GM19463 (cell line): Measurements from ENCODE around the gene TLNRD1.
A peak's percentile ranks its signal among the peaks of the same experiment; 100 is the strongest.

Source experiments
- ATAC-seq: cut with Tn5 transposase; IDR thresholded peaks from one replicate; pipeline ENCODE4 v1.9.1; 2021; ENCODE audit warnings: mild to moderate bottlenecking, moderate library complexity; ENCODE audit not compliant: unreplicated experiment

TLNRD1 gene

DNA sequence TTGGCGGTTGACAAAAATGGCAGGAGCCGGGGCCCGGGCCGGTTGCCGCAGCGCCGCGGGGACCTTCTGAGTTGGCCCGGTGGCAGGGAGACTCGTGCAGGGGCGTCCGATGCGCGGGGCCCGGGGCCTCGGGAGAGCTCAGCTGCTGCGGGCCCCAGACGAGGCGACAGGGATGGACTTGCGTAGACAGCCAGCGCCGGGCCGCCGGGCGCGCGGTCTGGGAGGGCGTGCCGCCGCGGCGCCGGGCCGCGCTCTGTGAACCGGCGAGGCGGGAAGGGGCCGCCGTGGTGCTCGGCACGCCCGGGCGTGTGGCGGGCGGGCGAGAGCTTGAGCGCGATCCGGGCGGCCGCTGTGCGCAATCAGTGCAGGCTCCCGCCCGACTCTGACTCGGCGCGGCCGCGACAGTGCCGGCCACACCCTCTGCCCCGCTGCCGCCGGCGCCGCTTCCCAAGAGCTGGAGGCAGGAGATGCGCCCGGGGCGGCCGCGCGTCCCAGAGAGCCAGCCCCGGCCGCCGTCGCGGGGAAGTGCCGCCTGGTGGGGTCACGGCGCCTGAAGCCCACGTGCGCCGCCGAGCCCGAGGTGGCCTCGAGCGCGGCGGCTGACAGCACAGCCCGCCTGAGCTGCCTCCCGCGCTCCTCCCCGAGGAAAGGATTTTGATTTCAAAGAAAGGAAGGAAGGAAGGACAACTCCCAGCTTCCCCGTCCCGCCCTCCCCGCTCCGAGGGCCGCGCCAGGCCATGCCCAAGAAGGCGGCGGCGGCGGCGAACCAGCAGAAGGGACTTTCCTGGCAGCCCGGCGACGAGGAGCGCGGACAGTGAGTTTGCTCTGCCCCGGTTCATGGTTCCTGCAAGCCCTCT, 657 bp downstream of the TLNRD1 start:
- ATAC-seq = peak; percentile 31

DNA sequence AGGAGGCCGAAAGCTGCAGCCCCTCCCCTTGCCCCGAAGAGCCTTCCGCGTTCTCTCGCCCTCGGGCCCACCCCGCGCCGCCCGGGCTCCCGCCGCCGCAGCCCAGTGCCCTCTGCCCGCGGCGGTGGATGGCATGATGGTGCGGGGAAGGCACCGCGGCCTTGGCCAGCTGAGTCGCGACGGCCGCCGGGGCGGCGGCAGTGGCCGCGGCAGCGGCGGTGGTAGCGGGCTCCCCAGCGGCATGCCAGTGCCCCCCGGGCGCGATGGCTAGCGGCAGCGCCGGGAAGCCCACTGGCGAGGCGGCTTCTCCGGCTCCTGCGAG, 1.2 kb downstream of the TLNRD1 start:
- no peak for ATAC-seq

DNA sequence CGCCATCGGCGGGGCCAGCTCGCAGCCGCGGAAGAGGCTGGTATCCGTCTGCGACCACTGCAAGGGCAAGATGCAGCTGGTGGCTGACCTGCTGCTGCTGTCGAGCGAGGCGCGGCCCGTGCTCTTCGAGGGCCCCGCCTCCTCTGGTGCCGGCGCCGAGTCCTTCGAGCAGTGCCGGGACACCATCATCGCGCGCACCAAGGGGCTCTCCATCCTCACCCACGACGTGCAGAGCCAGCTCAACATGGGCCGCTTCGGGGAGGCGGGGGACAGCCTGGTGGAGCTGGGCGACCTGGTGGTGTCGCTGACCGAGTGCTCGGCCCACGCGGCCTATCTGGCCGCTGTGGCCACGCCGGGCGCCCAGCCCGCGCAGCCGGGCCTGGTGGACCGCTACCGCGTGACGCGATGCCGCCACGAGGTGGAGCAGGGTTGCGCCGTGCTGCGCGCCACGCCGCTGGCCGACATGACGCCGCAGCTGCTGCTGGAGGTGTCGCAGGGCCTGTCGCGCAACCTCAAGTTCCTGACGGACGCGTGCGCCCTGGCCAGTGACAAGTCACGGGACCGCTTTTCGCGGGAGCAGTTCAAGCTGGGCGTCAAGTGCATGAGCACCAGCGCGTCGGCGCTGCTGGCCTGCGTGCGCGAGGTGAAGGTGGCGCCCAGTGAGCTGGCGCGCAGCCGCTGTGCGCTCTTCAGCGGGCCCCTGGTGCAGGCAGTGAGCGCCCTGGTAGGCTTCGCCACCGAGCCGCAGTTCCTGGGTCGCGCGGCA, 1.8 kb downstream of the TLNRD1 start:
- ATAC-seq = no peak

DNA sequence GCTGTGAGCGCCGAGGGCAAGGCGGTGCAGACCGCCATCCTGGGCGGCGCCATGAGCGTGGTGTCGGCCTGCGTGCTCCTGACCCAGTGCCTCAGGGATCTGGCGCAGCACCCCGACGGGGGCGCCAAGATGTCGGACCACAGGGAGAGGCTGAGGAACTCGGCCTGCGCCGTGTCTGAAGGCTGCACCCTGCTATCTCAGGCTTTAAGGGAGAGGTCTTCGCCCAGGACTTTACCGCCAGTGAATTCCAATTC, 2.3 kb downstream of the TLNRD1 start:
- ATAC-seq = no peak

DNA sequence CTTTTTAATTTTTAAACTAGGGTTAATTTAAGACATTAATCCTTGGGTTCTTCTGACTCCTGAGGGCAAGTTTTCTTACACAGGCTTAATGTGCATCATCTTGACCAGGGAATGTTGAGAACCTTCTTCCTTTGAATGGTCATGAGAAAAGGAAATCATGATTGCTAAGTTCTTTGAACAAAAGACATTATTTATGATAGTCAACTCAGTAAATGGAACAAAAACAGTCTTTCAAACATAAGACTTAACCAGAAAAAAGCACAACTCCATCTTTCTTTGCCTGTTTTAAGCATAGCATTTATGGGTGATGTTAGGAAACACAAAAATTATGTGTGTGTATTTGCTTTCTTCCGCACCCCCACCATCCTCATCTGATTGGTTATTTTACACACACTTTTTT, 5.4 kb downstream of the TLNRD1 start:
- ATAC-seq = no peak

DNA sequence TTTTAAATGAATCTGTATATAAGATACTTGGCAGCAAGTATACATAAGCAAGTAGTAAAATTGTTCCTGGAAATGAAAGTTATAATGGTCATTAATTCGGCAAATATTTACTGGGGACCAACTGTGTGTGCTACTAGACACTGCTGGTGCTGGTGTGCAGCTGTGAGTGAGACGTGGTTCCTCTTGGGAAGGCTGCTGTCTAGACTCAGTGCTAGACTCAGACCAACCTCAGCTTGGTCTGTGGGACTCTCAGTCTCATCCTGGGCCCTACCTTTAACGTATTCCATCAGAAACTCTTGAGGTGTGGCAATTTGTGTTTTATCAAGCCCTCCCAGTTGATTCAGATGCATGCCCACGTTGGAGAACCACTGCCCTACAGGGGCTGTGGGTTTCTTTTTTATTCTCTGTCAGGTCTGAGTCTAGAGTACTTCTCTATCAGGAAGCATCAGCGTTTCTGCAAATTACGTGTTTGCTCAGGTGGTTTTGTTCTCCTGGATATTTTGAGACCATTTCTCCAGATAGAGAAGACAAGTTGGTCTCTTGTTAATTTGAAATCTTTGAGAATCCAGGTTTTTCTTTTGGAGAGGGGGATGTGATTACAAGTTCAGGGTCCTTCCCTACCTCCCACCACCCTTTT, 6.8 kb downstream of the TLNRD1 start:
- ATAC-seq = no peak

DNA sequence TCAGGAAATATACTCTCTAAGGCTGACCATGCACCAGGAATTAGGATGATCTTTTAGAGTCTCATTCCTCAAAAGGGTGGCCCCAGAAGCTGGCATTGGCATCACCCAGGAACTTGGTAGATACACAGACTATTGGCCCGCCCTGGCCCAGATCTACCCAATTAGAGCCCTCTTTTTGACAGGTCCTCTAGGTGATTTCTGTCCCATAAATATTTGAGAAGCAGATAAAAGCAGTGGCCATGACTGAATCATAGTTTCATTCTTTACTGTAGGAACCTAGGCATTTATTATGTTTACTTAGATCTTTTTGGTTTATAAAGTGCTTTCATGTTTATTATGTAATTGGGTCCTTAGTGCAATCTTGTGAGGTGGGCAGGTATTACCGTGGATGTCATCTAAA, 7.6 kb downstream of the TLNRD1 start:
- no peak for ATAC-seq

DNA sequence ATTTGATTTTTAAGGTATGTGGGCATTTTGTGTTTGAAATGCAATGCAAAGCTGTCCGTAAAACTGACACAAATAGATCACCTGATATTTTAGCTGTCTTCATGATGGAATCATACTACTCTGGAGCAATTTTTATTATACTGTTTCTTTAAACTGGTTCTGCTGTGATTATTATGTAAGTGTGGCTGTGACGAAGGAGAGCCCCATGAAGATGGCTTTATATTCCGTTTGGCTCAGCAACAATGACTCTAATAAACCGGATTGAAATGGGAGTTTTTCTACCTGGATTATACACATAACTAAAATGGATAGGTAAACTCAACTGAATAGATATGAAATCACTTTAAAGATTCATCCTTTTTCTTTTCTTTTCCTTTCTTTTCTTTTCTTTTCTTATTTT, 9.4 kb downstream of the TLNRD1 start:
- no peak for ATAC-seq

DNA sequence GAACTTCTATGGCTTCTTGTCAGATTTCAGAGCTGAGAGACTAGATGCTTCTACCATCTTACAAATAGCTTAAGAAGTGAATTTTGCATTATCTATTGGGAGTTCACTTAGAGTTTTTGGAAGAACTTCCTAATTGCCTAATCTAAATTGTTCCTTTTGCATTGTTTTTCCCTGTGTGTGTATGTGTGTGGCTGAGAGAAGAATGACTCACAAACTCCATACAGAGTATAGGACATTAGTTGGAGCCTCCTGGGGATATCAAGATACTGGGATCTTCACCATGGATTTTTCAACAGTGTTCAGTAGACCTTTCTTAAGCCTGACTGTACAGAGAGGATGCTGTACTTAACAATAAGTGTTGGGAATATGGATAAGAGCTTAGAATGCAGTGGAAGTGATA, 10.9 kb downstream of the TLNRD1 start:
- ATAC-seq = no peak

DNA sequence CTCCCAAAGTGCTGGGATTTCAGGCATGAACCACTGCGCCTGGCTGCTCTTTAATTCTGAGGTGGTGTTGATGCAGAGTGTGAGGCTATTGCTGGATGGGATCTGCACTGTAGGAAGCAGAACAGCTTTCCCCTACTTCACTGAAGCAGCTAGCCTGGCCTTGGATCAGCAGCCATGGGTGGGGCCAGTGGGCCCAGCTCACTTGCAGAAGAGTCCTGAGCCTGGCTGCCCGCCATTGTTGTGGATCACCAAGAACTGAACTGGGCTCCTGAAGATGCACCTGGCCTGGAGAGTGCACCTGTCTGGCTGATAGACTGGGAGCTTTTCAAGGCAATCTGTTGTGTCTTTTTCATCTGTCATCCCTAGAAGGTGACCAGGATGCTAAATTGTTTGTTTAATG, 11.9 kb downstream of the TLNRD1 start:
- no peak for ATAC-seq

DNA sequence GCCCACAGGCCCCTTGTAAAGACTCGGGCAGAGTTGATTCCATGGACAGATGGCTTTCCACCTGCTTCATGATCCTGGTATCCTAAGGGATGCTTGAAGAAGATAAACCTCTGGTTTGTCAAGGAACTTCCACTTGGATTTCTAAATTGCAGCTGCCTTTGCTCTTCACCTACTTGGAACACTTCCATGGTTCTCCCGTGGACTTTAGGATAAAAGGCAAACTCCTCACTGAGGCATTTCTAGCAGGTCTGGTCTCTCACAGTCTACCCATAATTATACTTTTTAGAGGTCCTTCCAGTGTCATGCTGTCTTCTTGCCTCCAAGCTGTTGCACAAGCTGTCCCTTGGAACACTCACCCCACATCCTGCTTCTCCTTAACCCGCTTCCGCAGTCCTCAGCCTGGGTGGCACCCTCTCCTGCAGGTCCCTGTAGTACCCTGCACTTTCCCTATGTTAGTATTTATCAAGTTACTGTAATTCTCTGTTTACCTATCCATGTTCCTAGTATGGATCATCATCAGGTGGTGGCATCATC, 12.7 kb downstream of the TLNRD1 start:
- no peak for ATAC-seq

DNA sequence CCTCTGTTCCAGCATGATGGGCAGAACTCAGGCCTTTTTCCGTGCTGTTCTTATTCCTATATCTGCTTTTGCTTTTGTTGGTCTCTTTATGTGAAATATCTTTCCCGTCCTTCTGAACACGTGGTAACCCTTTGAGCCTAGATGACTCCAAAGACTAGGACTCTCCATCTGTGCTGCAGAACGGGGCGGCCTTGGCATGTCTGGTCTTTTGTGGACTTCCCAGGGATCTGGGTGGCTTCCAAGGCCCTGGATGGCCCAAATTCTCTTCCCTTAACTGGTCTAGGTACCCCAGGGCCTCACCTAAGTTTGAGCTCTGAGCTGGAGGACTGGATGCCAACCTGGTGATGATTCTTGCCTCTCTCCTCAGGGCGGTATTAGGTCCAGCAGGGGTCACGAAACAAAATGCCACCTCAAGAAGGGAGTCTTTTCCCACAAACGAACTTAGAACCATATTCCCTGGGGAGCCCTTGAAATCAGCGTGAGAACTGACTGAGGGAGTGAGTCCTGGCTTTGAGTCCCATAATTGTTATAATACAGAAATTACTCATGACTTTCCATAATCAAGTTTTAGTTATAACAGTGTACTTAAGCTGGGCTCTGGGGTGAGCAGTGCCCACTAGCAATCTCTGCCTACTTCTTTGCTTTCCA, 13.8 kb downstream of the TLNRD1 start:
- no peak for ATAC-seq

DNA sequence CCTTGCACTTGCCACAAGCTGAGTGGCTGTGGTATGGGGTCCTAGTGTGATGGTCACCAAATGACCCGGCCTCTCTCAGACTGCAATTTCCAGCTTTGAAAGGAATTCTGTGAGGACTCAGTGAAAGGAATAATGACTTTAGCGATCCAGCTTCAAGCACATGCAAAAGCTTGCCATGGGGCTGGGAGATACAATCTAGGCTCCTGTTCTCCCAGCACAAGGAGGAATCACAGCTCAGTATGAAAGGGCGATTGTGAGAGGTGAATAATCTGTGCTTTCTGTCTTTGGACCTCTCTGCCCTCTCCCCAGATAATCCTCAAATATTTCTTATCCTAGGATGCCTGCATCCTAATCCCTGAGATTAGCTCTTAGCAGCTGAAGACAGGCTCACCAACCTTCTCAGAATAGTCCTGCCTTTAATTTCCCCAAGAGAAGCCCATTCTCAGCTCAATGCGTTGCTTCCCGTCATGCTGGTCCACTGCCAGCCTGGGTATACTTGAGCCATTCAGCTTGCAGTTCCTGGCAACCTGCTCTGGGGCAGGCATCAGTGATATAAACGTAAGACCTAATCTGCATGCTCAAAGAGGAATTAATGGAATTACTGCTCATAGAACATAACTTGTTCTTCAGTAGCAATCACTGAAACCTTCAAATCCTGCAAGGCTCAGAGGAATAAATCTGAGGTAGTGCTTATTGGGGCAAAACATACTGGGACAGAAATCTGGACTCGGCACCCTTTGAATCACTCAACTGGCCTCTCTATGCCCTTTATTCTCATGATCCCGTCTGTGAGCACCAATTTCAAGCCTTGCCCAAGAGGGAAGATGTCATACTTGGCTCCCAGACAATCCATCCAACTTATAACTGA, 15.1 kb downstream of the TLNRD1 start:
- no peak for ATAC-seq

DNA sequence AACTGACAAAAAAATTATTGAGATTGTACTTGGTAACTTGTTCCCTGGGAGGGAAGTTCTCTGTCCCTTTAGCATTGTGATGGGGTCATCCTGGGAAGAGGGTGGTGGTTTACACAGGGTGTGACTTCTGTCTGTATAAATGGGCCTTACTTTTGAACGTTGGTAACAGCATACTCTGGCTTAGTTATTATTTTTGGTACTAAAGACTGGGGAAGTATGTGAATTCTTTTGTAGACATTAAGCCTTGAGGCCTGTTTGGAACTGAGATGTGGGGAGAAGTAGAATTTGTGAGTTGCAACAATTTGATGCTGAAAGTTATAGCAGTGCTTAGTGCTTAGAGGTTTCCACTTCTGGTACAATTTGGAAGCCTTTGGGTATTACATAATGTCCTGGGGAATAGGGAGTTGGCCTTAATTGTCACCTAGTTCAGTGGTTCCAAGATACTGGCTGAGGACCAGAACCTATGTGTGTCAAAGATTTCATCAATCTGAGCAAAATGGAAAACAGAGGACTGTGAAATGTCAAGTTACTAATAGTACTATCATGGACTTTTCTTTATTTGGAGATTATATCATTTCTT, 15.9 kb downstream of the TLNRD1 start:
- no peak for ATAC-seq

DNA sequence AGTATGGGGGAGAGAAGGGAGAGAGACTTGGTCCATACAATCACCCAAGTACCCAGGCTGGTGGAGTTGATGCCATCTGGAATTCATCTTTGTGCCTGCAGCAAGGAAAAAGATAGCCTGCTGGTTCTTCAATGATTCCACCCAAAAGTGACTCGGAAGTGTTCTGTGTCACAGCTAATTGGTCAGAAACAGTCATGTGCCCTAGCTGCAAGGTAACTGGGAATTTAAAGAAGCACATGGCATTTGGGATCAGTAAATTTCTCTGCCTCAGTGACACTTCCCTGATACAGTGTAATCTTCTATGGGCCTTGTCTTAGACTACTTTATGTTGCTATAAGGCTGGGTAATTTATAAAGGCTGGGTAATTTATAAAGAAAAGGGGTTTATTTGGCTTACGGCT, 17.5 kb downstream of the TLNRD1 start:
- no peak for ATAC-seq

DNA sequence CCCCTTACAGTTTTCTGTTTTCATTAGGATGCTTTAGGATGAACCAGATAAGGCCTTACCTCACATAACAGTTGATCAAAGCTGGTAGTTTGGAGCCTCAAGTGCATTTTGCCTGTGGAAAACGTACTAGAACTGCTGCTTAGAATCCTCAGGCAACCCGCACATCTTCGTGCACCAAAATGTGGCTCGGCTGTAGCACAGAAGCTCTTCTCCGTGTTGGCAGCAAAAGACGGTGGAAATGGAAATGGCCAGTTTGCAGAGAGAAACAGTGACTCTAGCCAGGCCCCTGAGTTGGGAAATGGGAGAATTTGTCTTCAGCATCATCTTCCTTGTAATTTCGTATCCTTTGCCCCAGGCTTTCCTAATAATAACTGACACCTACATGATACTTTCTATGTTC, 20.6 kb downstream of the TLNRD1 start:
- no peak for ATAC-seq

DNA sequence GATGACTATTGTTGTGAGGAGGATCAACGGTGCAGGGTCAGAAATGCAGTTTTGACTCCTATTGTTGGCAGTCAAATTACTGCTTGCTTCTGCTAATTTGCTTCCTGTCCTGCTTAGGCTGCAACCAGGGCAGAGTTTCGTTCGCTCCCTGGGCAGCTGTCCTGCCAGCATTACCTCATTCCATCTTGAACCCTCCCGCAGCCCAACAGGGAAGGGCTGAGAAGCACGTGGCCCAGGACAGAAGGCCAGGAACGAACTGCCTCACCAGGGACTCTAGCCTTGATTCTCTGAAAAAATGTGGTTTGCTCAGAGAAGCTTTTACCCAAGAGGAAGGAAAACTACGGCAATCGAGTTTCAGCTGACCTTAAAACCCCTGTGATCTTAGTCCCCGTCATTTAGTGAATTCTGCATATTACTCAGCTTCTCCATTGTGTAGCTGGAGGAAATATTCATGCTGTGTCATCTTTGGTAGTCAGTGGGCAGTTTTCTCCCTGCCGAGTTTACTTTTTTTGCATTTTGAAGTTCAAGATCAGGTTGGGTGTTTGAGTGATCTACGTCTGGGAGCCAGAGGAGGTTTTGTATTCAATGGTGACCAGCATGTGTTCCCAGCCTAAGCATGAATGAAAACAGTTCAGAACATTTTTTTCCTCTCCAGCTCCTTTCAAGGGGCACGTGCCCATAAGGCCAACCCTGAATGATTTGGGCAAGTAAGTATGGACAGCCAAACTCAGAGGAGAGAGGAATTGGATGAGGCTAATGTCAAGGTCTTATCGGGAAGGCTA, 23.0 kb downstream of the TLNRD1 start:
- ATAC-seq = peak; percentile 87

DNA sequence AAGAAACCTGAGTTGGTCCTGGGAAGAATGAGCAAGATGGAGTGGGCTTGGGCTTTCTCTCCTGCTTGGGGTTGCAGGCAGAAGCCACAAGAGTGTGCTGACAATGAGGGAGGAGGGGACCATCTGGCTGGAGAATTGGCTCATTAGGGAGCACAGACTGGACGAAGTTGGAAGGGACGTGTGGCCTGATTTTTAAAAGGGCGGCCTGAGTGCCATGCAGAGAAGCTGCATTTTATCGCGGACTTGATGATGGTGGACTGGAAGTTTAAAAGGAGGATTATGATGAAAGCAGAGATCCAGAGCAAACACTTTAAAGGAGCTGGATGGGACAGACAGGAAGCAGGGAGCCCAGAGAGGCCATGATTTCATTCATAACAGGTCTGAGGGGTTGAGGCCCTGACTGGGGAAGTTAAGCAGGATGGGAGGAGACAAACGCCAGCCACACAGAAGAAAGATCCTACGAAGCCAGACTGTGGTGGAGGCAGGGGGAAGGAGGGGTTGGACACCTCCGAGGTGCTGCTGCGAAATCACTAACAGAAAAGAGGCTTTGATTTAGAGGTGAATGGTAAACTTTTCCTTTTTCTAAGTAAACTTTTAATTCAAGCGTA, 23.6 kb downstream of the TLNRD1 start:
- no peak for ATAC-seq

DNA sequence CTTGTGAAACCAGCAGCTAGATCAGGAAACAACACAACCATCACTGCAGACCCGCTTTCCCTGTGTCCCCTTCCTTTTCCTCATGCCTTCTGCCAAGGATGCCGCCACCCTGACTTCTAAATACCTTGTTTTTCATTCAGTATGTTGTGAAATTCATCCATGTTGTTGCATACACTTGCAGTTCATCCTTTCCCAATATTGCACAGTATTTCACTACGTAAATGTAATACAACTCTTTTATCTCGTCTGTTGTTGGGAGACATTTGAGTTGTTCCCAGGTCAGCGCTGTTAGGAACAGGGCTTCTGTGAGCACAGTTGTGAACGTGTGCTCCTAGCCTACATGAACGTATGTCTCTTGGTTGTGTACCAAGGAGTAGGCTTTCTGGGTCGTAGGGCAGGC, 24.2 kb downstream of the TLNRD1 start:
- no peak for ATAC-seq
